Endodermal cell (in vitro differentiated cells): ENCODE results near the gene RNF225. TPM values are rescaled to one million over a fixed set of nuclear protein-coding genes. Genes with fewer than 3 reads are reported as not detected.
A peak's percentile ranks its signal among the peaks of the same experiment; 100 is the strongest.

Experiments
- DNase-seq: peaks from one replicate; pipeline ENCODE4 v3.0.0-alpha.2; 2017
- H3K27ac ChIP-seq: 2 replicates; pipeline ENCODE4 v1.5.1; 2013; ENCODE audit warnings: mild to moderate bottlenecking, low read depth, low read length, moderate library complexity
- H3K27me3 ChIP-seq: 2 replicates; pipeline ENCODE4 v1.6.1; 2013; ENCODE audit warnings: mild to moderate bottlenecking, low read length, moderate library complexity; ENCODE audit not compliant: insufficient read depth, control insufficient read depth, poor library complexity, severe bottlenecking
- H3K36me3 ChIP-seq: 2 replicates; pipeline ENCODE4 v1.7.0; 2013; ENCODE audit warnings: mild to moderate bottlenecking, low read length, moderate library complexity; ENCODE audit not compliant: control insufficient read depth, insufficient read depth
- H3K4me1 ChIP-seq: one replicate; pipeline ENCODE4 v1.7.0; 2013; ENCODE audit warnings: low read length; ENCODE audit not compliant: control insufficient read depth, insufficient read depth
- H3K4me3 ChIP-seq: 2 replicates; pipeline ENCODE4 v1.5.1; 2013; ENCODE audit warnings: mild to moderate bottlenecking, low read length, moderate library complexity
- H3K9ac ChIP-seq: 2 replicates; pipeline ENCODE4 v1.6.1; 2013; ENCODE audit warnings: mild to moderate bottlenecking, low read length, moderate library complexity; ENCODE audit not compliant: poor library complexity, severe bottlenecking; ENCODE audit errors: extremely low read depth
- H3K9me3 ChIP-seq: 2 replicates; pipeline ENCODE4 v1.6.1; 2013; ENCODE audit warnings: mild to moderate bottlenecking, low read length, moderate library complexity; ENCODE audit not compliant: control insufficient read depth
- H3K27ac Mint-ChIP-seq: 2 replicates; pipeline ENCODE4 v1.8.0; 2020; ENCODE audit warnings: mixed read lengths
- H3K27me3 Mint-ChIP-seq: 2 replicates; pipeline ENCODE4 v1.8.0; 2021; ENCODE audit warnings: mild to moderate bottlenecking, mixed read lengths; ENCODE audit not compliant: insufficient read depth
- H3K36me3 Mint-ChIP-seq: 2 replicates; pipeline ENCODE4 v1.8.0; 2020; ENCODE audit warnings: low read depth, mixed read lengths
- H3K4me1 Mint-ChIP-seq: 2 replicates; pipeline ENCODE4 v1.8.0; 2020; ENCODE audit warnings: mixed read lengths
- H3K4me3 Mint-ChIP-seq: 2 replicates; pipeline ENCODE4 v1.8.0; 2020; ENCODE audit warnings: mild to moderate bottlenecking, moderate library complexity, mixed read lengths
- H3K9me3 Mint-ChIP-seq: 2 replicates; pipeline ENCODE4 v1.8.0; 2020; ENCODE audit warnings: mild to moderate bottlenecking, mixed read lengths
- WGBS, 2 experiments: methylation state at CpG; one replicate each; pipeline versions ENCODE4 v1.1.5 to v1.1.7; 2013; ENCODE audit warnings: missing lambda C conversion rate in 2 of 2, mixed read lengths in 1 of 2; ENCODE audit not compliant: insufficient coverage in 1 of 2, insufficient read length in 1 of 2; 5-methylcytosine and 5-hydroxymethylcytosine counted together
- total RNA-seq, 2 donors: library from RNA; stranded (reverse); fragmentation: NEBNext Ultra II Directional in 1 of 2; extraction: Animal tissue kit (Norgen Biotek cat#: 25700) in 1 of 2; gene quantifications; 2 replicates in 1 of 2; 3 replicates in 1 of 2; pipeline ENCODE4 v1.2.1, GENCODE V29; 2021
- TF ChIP-seq, protein P1 (sequence below): fragments of 200-600 bp; sonication (generic); conservative IDR thresholded peaks from 2 replicates; pipeline ENCODE4 v1.5.0; 2021; ENCODE audit warnings: antibody characterized with exemption, mild to moderate bottlenecking

RNF225 gene
- total RNA-seq, 2 donors from 2014 or later = 0.82 to 0.92 TPM

DNA sequence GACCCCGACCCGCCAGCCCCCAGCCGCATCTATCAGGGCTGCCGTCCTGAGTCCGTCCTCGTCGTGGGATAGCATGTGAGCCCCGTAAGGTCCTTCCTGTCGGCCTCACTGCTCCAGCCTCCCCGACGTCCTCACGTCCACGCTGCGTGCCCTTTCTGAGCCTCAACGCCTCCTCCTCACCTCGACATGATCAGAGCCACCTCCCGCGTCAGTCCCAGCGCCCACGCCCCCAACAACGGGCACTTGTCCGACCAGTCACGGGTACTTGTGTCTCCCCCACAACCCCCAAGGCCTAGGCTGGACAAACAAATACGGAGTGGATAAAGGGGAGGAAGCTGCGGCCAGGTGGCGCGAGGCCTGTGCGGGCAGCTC is 33.6 kb upstream of the RNF225 start:
- peak overlapping the region; percentile 91 for H3K4me3 ChIP-seq
- H3K36me3 Mint-ChIP-seq = no peaks in the 10 kb centered on the region
- WGBS, 2 experiments = 6 to 23% methylated on average over 7 to 28 of the region's 28 CpGs
- H3K9me3 Mint-ChIP-seq = no peaks in the 10 kb centered on the region
- peak overlapping the region; percentile 89 for H3K9ac ChIP-seq
- H3K9me3 ChIP-seq = no peaks in the 10 kb centered on the region
- no peaks in the 10 kb centered on the region for H3K4me1 Mint-ChIP-seq
- H3K36me3 ChIP-seq = no peaks in the 10 kb centered on the region
- no peaks in the 10 kb centered on the region for H3K4me1 ChIP-seq
- peak overlapping the region; percentile 99 for H3K27ac Mint-ChIP-seq
- peak overlapping the region; percentile 94 for H3K4me3 Mint-ChIP-seq
- H3K27me3 ChIP-seq = no peaks in the 10 kb centered on the region
- peaks cover 2% of the 10 kb centered on the region for H3K27me3 Mint-ChIP-seq
- peak overlapping the region; percentile 92 for H3K27ac ChIP-seq
- TF ChIP-seq, protein P1, sequence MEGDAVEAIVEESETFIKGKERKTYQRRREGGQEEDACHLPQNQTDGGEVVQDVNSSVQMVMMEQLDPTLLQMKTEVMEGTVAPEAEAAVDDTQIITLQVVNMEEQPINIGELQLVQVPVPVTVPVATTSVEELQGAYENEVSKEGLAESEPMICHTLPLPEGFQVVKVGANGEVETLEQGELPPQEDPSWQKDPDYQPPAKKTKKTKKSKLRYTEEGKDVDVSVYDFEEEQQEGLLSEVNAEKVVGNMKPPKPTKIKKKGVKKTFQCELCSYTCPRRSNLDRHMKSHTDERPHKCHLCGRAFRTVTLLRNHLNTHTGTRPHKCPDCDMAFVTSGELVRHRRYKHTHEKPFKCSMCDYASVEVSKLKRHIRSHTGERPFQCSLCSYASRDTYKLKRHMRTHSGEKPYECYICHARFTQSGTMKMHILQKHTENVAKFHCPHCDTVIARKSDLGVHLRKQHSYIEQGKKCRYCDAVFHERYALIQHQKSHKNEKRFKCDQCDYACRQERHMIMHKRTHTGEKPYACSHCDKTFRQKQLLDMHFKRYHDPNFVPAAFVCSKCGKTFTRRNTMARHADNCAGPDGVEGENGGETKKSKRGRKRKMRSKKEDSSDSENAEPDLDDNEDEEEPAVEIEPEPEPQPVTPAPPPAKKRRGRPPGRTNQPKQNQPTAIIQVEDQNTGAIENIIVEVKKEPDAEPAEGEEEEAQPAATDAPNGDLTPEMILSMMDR = no peak
- no peak for DNase-seq

DNA sequence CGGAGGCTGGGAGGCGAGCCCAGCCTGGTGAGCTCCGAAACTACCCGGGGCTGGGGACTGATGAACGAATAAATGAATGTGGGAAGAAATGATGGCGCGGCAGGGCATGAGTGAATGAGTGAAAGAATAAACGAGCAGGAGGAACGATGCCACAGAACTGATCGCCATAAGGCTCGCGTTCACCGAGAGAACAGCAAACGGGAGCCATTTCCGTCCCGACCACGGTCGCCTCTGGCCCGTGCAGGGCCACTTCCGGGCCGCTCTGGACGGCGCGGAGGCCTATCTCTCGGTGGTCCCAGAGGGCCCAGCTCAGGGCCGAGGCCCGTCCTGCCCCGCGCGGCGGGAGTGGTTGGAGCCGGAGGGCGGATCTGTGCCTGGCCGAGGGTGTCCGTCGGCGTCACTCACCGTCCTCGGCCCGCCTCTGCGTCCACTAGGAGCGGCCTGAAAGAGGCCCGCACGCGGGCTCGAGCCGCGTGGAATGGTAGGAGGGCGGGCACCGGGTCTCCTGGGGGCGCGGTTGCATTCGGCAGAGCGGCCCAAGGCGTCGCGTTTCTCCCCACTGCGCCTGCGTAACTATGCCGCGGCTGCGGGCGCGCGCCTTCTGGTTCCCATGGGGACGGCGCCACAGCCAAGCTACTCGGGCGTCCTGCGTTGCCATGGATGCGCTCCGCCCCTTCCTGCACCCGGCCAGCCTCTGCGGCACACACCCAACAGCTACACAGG is 33.0 kb upstream of the RNF225 start, which contains the start of gene ZNF497:
ZNF497 (minus strand) TSS at position 480 of the 723 bp plus-strand sequence. CDS start 5,116 bp downstream, outside the sequence.
- Histone ChIP-seq H3K36me3 (no peaks in the 10 kb centered on the region), H3K4me1 (no peaks in the 10 kb centered on the region), H3K27ac (peak within 1 kb of the TSS; percentile 92), H3K9ac (peak within 1 kb of the TSS; percentile 89), H3K9me3 (no peaks in the 10 kb centered on the region), H3K27me3 (no peaks in the 10 kb centered on the region), H3K4me3 (peak within 1 kb of the TSS; percentile 91)
- WGBS, 2 experiments = 0% methylated on average over 31 to 74 of the region's 74 CpGs
- TF ChIP-seq, protein P1 = peak; percentile 35
- DNase-seq = peak; percentile 99
- H3K4me3 Mint-ChIP-seq = peak within 1 kb of the TSS; percentile 94
- no peaks in the 10 kb centered on the region for H3K9me3 Mint-ChIP-seq
- no peaks in the 10 kb centered on the region for H3K4me1 Mint-ChIP-seq
- peaks cover 3% of the 10 kb centered on the region for H3K36me3 Mint-ChIP-seq
- peaks cover 2% of the 10 kb centered on the region for H3K27me3 Mint-ChIP-seq
- H3K27ac Mint-ChIP-seq = peak within 1 kb of the TSS; percentile 99

GRCh38 chr19:58364146-58364545 is 31.3 kb upstream of the RNF225 start:
- Histone ChIP-seq H3K36me3 (no peaks in the 10 kb centered on the region), H3K4me1 (no peaks in the 10 kb centered on the region), H3K9ac (no peak overlapping the region), H3K4me3 (no peak overlapping the region), H3K27ac (no peak overlapping the region), H3K27me3 (no peaks in the 10 kb centered on the region), H3K9me3 (no peaks in the 10 kb centered on the region)
- TF ChIP-seq, protein P1 = no peak
- Mint-ChIP-seq H3K27ac (no peak overlapping the region), H3K27me3 (peaks cover 2% of the 10 kb centered on the region), H3K9me3 (no peaks in the 10 kb centered on the region), H3K36me3 (peaks cover 3% of the 10 kb centered on the region), H3K4me3 (no peak overlapping the region), H3K4me1 (no peaks in the 10 kb centered on the region)
- WGBS, 2 experiments = 92 to 93% methylated on average over 5 of the region's 5 CpGs
- DNase-seq = no peak
